Breast epithelium (tissue), 3 donors: ENCODE measurements around the gene TUBD1.

Experiments
- POLR2A ChIP-seq: fragments of 450-650 bp; IDR thresholded peaks from one replicate; pipeline ENCODE4 v1.6.1; 2016; ENCODE audit warnings: antibody characterized with exemption, mild to moderate bottlenecking, moderate library complexity
- TF ChIP-seq, protein P1 (sequence below), 3 donors: fragments of 450-650 bp; IDR thresholded peaks; one replicate each; pipeline ENCODE4 v1.5.1; 2016 to 2017; ENCODE audit warnings: antibody characterized with exemption in 3 of 3, mild to moderate bottlenecking in 3 of 3, moderate library complexity in 3 of 3

DNA sequence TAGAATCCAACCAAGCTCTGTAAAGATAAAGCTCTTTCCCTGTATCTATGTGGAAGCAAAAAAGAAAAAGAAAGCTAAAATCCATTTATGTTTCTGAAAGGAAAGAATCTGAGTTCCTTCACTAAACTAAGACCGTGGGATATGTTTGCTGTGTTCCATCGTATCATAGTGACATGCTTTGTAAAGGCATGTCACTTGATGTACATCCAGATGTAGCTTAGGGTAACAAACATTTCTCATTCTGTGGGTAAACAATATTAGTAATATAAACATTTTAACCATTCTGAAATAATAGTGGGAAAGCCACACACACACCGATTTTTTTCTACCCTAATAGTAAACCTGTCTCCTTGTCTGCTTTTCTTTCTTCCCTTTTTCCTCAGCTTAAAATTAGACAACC, 78.1 kb downstream of the TUBD1 start:
- TF ChIP-seq, protein P1, sequence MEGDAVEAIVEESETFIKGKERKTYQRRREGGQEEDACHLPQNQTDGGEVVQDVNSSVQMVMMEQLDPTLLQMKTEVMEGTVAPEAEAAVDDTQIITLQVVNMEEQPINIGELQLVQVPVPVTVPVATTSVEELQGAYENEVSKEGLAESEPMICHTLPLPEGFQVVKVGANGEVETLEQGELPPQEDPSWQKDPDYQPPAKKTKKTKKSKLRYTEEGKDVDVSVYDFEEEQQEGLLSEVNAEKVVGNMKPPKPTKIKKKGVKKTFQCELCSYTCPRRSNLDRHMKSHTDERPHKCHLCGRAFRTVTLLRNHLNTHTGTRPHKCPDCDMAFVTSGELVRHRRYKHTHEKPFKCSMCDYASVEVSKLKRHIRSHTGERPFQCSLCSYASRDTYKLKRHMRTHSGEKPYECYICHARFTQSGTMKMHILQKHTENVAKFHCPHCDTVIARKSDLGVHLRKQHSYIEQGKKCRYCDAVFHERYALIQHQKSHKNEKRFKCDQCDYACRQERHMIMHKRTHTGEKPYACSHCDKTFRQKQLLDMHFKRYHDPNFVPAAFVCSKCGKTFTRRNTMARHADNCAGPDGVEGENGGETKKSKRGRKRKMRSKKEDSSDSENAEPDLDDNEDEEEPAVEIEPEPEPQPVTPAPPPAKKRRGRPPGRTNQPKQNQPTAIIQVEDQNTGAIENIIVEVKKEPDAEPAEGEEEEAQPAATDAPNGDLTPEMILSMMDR (IDR thresholded peaks at IDR 0.05): no peak
- no peak for TF ChIP-seq POLR2A
